ENCODE data around the gene FRMD4A. TPM values are rescaled to one million over a fixed set of nuclear protein-coding genes. Genes with fewer than 3 reads are reported as not detected.

Gene FRMD4A
- total and polyA plus RNA-seq, 7 donors: 3.0 to 27.8 (median 14.4) TPM

DNA sequence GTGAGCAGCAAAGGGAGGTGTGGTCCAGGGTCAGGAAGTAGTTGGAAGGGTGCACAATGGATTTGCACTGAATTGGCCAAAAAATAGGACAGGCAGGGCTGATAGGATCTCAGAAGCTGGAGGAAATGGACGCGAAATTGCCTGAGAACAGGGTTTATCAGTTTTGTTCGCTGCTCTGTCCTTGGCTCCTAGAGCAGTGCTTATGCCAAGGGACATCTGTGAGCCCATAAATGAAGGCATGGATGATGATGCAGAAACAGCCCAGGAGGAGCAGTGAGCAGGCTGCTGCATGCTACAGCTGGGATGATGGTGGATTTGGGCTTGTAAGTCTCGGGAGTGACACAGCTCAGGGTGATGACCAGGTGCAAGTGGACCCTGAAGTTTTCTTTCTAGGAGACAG, 539.2 kb downstream of the FRMD4A start:
- intact Hi-C loops (cut with DNase I): loop anchor here (2.0 kb wide), 1 partner anchor 301 kb away; no protein-coding TSS in a partner anchor
- Histone ChIP-seq H3K9me3 (no peaks in the 10 kb centered on the region), H3K4me1 (peaks cover 0 to 29% (median 15%) of the 10 kb centered on the region in 4 donors), H3K4me3 (no peak overlapping the region), H3K36me3 (peaks cover 0 to 5% (median 0%) of the 10 kb centered on the region in 4 donors), H3K27me3 (no peaks in the 10 kb centered on the region), H3K27ac (no peak overlapping the region)
- TF ChIP-seq POLR2A (IDR thresholded peaks at IDR 0.05) (no peak), EP300 (IDR thresholded peaks at IDR 0.05) (no peak), POLR2AphosphoS5 (IDR thresholded peaks at IDR 0.05) (no peak)
- TF ChIP-seq, protein P1, sequence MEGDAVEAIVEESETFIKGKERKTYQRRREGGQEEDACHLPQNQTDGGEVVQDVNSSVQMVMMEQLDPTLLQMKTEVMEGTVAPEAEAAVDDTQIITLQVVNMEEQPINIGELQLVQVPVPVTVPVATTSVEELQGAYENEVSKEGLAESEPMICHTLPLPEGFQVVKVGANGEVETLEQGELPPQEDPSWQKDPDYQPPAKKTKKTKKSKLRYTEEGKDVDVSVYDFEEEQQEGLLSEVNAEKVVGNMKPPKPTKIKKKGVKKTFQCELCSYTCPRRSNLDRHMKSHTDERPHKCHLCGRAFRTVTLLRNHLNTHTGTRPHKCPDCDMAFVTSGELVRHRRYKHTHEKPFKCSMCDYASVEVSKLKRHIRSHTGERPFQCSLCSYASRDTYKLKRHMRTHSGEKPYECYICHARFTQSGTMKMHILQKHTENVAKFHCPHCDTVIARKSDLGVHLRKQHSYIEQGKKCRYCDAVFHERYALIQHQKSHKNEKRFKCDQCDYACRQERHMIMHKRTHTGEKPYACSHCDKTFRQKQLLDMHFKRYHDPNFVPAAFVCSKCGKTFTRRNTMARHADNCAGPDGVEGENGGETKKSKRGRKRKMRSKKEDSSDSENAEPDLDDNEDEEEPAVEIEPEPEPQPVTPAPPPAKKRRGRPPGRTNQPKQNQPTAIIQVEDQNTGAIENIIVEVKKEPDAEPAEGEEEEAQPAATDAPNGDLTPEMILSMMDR (IDR thresholded peaks at IDR 0.05): no peak
- no peak for DNase-seq
- 51 to 81% methylated on average over 4 of the region's 4 CpGs for WGBS, 2 donors

DNA sequence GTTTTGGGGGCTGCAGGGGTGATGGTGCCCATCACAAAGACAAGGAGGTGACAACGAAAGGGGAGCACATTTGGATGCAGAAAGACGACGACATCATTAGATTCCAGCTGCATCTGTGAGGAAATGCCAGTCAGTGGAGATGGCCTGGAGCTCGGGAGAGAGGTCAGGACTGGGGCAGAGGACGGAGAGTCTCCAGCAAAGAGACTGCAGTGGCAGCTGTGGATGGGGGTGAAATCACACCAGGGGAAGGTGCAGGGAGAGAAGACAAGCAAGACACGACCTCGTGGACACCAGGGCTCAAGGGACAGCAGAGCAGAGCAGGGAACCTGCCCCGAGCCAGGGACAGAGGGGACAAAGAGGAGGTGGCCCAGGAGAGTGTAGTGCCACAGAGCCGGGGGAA, 540.5 kb downstream of the FRMD4A start:
- Histone ChIP-seq H3K9me3 (no peaks in the 10 kb centered on the region), H3K4me3 (no peak overlapping the region)
- intact Hi-C loops (cut with DNase I): loop anchor here (2.0 kb wide), 1 partner anchor 303 kb away; no protein-coding TSS in a partner anchor

DNA sequence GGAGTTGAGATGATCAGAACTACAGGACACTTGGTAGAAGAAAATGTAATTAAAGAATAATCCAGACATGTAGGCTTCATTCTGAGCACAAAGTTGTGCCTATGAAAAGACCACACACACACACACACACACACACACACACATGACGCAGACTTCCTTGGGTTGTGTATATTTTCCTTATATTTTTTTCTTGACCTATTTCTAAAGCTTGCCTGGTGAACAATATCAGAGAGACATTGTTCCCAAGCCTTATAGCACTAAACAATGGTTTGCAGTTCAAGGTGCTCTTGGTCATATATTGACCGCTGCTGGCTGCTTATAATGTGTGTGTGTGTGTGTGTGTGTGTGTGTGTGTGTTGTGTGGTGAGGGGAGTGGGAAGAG, 541.3 kb downstream of the FRMD4A start:
- intact Hi-C loops (cut with DNase I): loop anchor here (5.0 to 10.0 kb wide), 2 partner anchors 158 to 1045 kb away; partner anchors contain the start of genes CDNF, HSPA14 and MSANTD7
- no peak overlapping the region for H3K4me3 ChIP-seq
- TF ChIP-seq POLR2AphosphoS5 (IDR thresholded peaks at IDR 0.05) (no peak), EP300 (IDR thresholded peaks at IDR 0.05) (no peak), POLR2A (IDR thresholded peaks at IDR 0.05) (no peak)
- TF ChIP-seq, protein P1 (IDR thresholded peaks at IDR 0.05): no peak
- H3K9me3 ChIP-seq: no peaks in the 10 kb centered on the region
- H3K27me3 ChIP-seq: no peaks in the 10 kb centered on the region
- WGBS, 2 donors: 65 to 70% methylated on average over 2 of the region's 2 CpGs
- no peaks in the 10 kb centered on the region for H3K36me3 ChIP-seq
- H3K4me1 ChIP-seq: peaks cover 0 to 29% (median 15%) of the 10 kb centered on the region in 4 donors
- H3K27ac ChIP-seq: peak overlapping the region; percentile 68 to 73 (median 72)
- no peak for DNase-seq

More for the DNA sequence above, 540.5 kb downstream of the FRMD4A start:
- Histone ChIP-seq H3K27ac (peak overlapping the region in 3 of 4 donors; percentile 0 to 72 (median 14)), H3K27me3 (no peaks in the 10 kb centered on the region), H3K36me3 (peaks cover 0 to under 1% (median 0%) of the 10 kb centered on the region in 4 donors), H3K4me1 (peaks cover 0 to 29% (median 15%) of the 10 kb centered on the region in 4 donors)
- WGBS, 2 donors: 81 to 85% methylated on average over 9 of the region's 9 CpGs
- DNase-seq: no peak
- TF ChIP-seq EP300 (IDR thresholded peaks at IDR 0.05): no peak
- TF ChIP-seq, protein P1 (IDR thresholded peaks at IDR 0.05): no peak
- TF ChIP-seq POLR2A (IDR thresholded peaks at IDR 0.05): no peak
- TF ChIP-seq POLR2AphosphoS5 (IDR thresholded peaks at IDR 0.05): no peak

DNA sequence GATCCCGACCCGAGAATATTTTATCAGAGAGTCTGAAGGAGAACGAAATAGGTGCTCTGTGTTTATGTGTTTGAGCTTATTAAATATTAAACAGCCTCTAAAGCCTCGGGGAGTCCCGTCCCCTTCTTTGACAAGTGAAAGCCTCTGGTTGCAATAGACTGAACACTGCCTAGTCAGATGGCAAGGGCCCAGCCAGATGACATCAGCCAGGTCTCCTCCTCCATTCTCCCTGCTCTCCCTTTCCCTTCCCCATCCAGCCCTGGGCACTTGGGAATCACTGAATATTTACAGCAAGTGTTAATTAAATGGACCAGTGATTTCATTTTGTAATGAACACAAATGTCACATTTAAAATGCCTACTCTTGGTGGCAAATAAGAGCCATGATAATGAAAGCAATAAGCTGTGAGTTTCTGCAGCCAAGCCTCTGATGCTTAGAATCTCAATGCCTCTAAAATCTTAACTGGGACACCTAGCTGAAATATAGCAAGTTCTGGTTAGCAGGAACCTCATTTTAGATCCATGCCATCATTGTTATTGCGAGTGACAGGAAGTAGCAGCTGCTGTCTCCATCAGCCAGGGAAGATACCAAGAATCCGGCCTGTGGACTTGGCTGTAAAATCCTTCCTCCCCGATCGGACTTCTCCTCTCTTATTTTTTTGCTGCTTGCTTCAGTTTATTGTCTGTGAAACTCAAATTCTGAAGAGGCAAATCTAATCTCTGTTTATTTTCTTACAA, 541.8 kb downstream of the FRMD4A start:
- peak; percentile 83 for DNase-seq
- WGBS, 2 donors: 68 to 78% methylated on average over 9 of the region's 9 CpGs
- H3K27ac ChIP-seq: peak overlapping the region; percentile 68 to 73 (median 72)
- intact Hi-C loops (cut with DNase I): loop anchor here (5.0 to 10.0 kb wide), 2 partner anchors 158 to 1046 kb away; partner anchors contain the start of genes CDNF, HSPA14 and MSANTD7
- H3K36me3 ChIP-seq: no peaks in the 10 kb centered on the region
- H3K4me3 ChIP-seq: no peak overlapping the region
- TF ChIP-seq EP300 (IDR thresholded peaks at IDR 0.05): no peak
- peaks cover 0 to 29% (median 15%) of the 10 kb centered on the region in 4 donors for H3K4me1 ChIP-seq
- no peaks in the 10 kb centered on the region for H3K9me3 ChIP-seq
- H3K27me3 ChIP-seq: no peaks in the 10 kb centered on the region

DNA sequence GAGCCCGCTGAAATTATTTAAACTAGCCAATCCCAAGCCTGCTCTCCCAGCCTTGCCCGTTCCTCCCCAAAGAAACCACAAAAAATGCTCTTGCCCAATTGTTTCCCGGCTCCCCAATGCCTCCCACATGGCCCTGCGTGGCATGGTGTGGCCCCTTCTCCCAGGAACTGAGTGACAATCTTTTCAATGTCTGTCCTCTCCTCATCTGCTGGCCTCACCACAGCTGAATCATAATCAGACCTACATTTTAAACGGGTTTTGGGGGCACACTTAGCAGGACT, 542.5 kb downstream of the FRMD4A start:
- H3K27ac ChIP-seq: peak overlapping the region; percentile 68 to 73 (median 72)
- H3K9me3 ChIP-seq: no peaks in the 10 kb centered on the region
- H3K4me3 ChIP-seq: no peak overlapping the region
- peaks cover 0 to 29% (median 15%) of the 10 kb centered on the region in 4 donors for H3K4me1 ChIP-seq
- no peaks in the 10 kb centered on the region for H3K27me3 ChIP-seq
- DNase-seq: no peak
- H3K36me3 ChIP-seq: no peaks in the 10 kb centered on the region
- WGBS, 2 donors: 58 to 64% methylated on average over 5 of the region's 5 CpGs
- intact Hi-C loops (cut with DNase I): loop anchor here (5.0 to 10.0 kb wide), 2 partner anchors 159 to 1047 kb away; partner anchors contain the start of genes CDNF, HSPA14 and MSANTD7
- TF ChIP-seq, protein P1 (IDR thresholded peaks at IDR 0.05): no peak
